Endothelial cell of umbilical vein (primary cell): ENCODE measurements around the gene CHST12. TPM values are rescaled to one million over a fixed set of nuclear protein-coding genes. Genes with fewer than 3 reads are reported as not detected.
"Not testable (repeated sequence)": the region's sequence is repeated elsewhere in the genome, so short reads cannot be mapped to it uniquely, and the experiment has no call there.

Source experiments
- BruUV-seq: library from RNA; stranded (reverse); fragments of 400-500 nt; replicated peaks from 2 replicates; lab custom pipeline; 2021; lab: Mats Ljungman, UMichigan
- CTCF ChIA-PET: fragments of 300-600, 350-600 bp; sonication (Branson Sonifier 250); formaldehyde crosslinking; loops from one replicate; lab custom pipeline; 2021; ENCODE audit warnings: antibody characterized with exemption, inconsistent platforms; lab: Charles Lee
- POLR2A ChIA-PET: fragments of 300-600, 350-600 bp; sonication (Branson Sonifier 250); formaldehyde crosslinking; loops from one replicate; lab custom pipeline; 2021; ENCODE audit warnings: antibody characterized with exemption, inconsistent platforms; lab: Charles Lee
- DNase-seq: peaks from one replicate; pipeline ENCODE4 v3.0.0-alpha.2; 2011; ENCODE audit warnings: low read depth, low spot score
- FAIRE-seq: peaks from 2 replicates; lab custom pipeline; 2011; peaks lifted over from hg19 to GRCh38; lab: Jason Lieb, UNC
- H2AFZ ChIP-seq: 2 replicates; pipeline ENCODE4 v1.6.0; 2012; ENCODE audit warnings: low read depth, low read length, control low read depth, inconsistent platforms
- H3K27ac ChIP-seq: 2 replicates; pipeline ENCODE4 v1.5.1; 2011; ENCODE audit warnings: low read depth, mild to moderate bottlenecking, control low read depth, low read length, moderate library complexity; ENCODE audit not compliant: insufficient read depth
- H3K27me3 ChIP-seq, 2 experiments: 2 replicates each; pipeline versions ENCODE4 v1.6.0 to v1.6.1; 2011; ENCODE audit warnings: low read length in 2 of 2, mixed read lengths in 1 of 2; ENCODE audit not compliant: control insufficient read depth in 2 of 2, insufficient read depth in 2 of 2
- H3K36me3 ChIP-seq, 2 experiments: 2 replicates in 1 of 2; 3 replicates in 1 of 2; pipeline ENCODE4 v1.5.1; 2011; ENCODE audit warnings: low read length in 2 of 2, mild to moderate bottlenecking in 1 of 2, moderate library complexity in 1 of 2; ENCODE audit not compliant: control insufficient read depth in 2 of 2, insufficient read depth in 2 of 2; ENCODE audit errors: extremely low read depth in 1 of 2
- H3K4me1 ChIP-seq: 3 replicates; pipeline ENCODE4 v1.5.1; 2011; ENCODE audit warnings: mild to moderate bottlenecking, low read length; ENCODE audit not compliant: control insufficient read depth, insufficient read depth; ENCODE audit errors: extremely low read depth
- H3K4me2 ChIP-seq: 2 replicates; pipeline ENCODE4 v1.6.1; 2011; ENCODE audit warnings: low read length, control low read depth, mixed read lengths; ENCODE audit not compliant: insufficient read depth
- H3K4me3 ChIP-seq, 3 experiments: fragments of 200-600 bp in 1 of 3; sonication (generic), shearing (Covaris generic) in 1 of 3; replicated peaks in 1 of 3; 2 replicates each; pipeline ENCODE4 v1.5.1; 2011 to 2016; ENCODE audit warnings: control low read depth in 3 of 3, low read length in 3 of 3, mild to moderate bottlenecking in 2 of 3, inconsistent platforms in 1 of 3, low read depth in 1 of 3, moderate library complexity in 1 of 3; ENCODE audit not compliant: insufficient read depth in 1 of 3
- H3K79me2 ChIP-seq: 2 replicates; pipeline ENCODE4 v1.6.0; 2012; ENCODE audit warnings: low read length, inconsistent platforms; ENCODE audit not compliant: control insufficient read depth, insufficient read depth
- H3K9ac ChIP-seq: replicated peaks from 2 replicates; pipeline ENCODE3; 2011; ENCODE audit warnings: low read length, control low read depth; ENCODE audit not compliant: insufficient read depth; ENCODE audit errors: extremely low read depth
- H3K9me1 ChIP-seq: replicated peaks from 3 replicates; pipeline ENCODE4 v1.6.0; 2011; ENCODE audit warnings: mild to moderate bottlenecking, low read length; ENCODE audit not compliant: control insufficient read depth, insufficient read depth; ENCODE audit errors: extremely low read depth
- H3K9me3 ChIP-seq: replicated peaks from 2 replicates; pipeline ENCODE4 v1.5.1; 2012; ENCODE audit warnings: low read length, inconsistent platforms; ENCODE audit not compliant: control insufficient read depth, insufficient read depth
- H4K20me1 ChIP-seq: replicated peaks from 2 replicates; pipeline ENCODE3; 2011; ENCODE audit warnings: mild to moderate bottlenecking, low read length; ENCODE audit not compliant: control insufficient read depth, insufficient read depth; ENCODE audit errors: extremely low read depth
- CTCF ChIP-seq, 2 donors: IDR thresholded peaks; 1 replicate in 1 of 2; 2 replicates in 1 of 2; pipeline ENCODE4 v1.5.1; 2011; ENCODE audit warnings: low read length in 2 of 2, mild to moderate bottlenecking in 2 of 2, moderate library complexity in 2 of 2, control low read depth in 1 of 2, inconsistent platforms in 1 of 2, low read depth in 1 of 2; ENCODE audit not compliant: insufficient read depth in 1 of 2; ENCODE audit errors: extremely low read depth in 1 of 2
- EZH2 ChIP-seq: IDR thresholded peaks from 2 replicates; pipeline ENCODE4 v1.6.1; 2012; ENCODE audit warnings: borderline replicate concordance, low read depth, mild to moderate bottlenecking, moderate library complexity, low read length, inconsistent platforms; ENCODE audit not compliant: severe bottlenecking
- FOS ChIP-seq: IDR thresholded peaks from 2 replicates; pipeline ENCODE4 v1.6.1; 2011; ENCODE audit warnings: mild to moderate bottlenecking, low read length, moderate library complexity, borderline replicate concordance; ENCODE audit not compliant: insufficient read depth
- GATA2 ChIP-seq: IDR thresholded peaks from 2 replicates; pipeline ENCODE4 v1.7.0; 2011; ENCODE audit warnings: low read depth, mild to moderate bottlenecking, moderate library complexity, mixed read lengths, low read length; ENCODE audit not compliant: insufficient read length, insufficient read depth
- JUN ChIP-seq: IDR thresholded peaks from 2 replicates; pipeline ENCODE4 v1.6.1; 2011; ENCODE audit warnings: borderline replicate concordance, low read depth; ENCODE audit not compliant: insufficient read length, insufficient read depth
- MAX ChIP-seq: IDR thresholded peaks from 2 replicates; pipeline ENCODE4 v1.6.1; 2011; ENCODE audit not compliant: insufficient read depth, insufficient read length
- MYC ChIP-seq: IDR thresholded peaks from one replicate; pipeline ENCODE4 v1.6.1; 2011; ENCODE audit warnings: mild to moderate bottlenecking, low read depth, low read length
- POLR2A ChIP-seq: IDR thresholded peaks from 2 replicates; pipeline ENCODE4 v1.6.1; 2012; ENCODE audit warnings: low read depth, mild to moderate bottlenecking, control low read depth, low read length
- POLR2AphosphoS5 ChIP-seq: IDR thresholded peaks from 2 replicates; pipeline ENCODE4 v1.6.1; 2012; ENCODE audit warnings: low read depth, mild to moderate bottlenecking, control low read depth, low read length, moderate library complexity; ENCODE audit not compliant: insufficient read depth
- dilution Hi-C: fragments of 300-500 bp; cut with MboI; formaldehyde crosslinking; loops from one replicate; pipeline ENCODE4 v1.15.0; 2019; ENCODE audit warnings: low sequenced_read_pairs; ENCODE audit not compliant: extremely low pct_ligation_motif_present
- intact Hi-C: fragments of 100-400 bp; cut with micrococcal nuclease; formaldehyde crosslinking; loops from one replicate; pipeline ENCODE4 v1.10.0; 2022
- polyA plus RNA-seq, 4 experiments: library from polyadenylated mRNA; depleted of rRNA in 3 of 4; stranded (reverse) in 3 of 4; unstranded in 1 of 4; fragments of >200 nt; gene quantifications; 2 replicates each; pipeline versions ENCODE4 v1.2.1 to v1.2.3, GENCODE V29; 2011 to 2012; ENCODE audit warnings: missing spikeins in 1 of 4
- total RNA-seq: library from RNA; stranded (reverse); gene quantifications from 2 replicates; pipeline ENCODE4 v1.2.3, GENCODE V29; 2021

Gene CHST12
- total and polyA plus RNA-seq, 2 donors (not counting 3 experiments of a cell fraction or from before 2014, with no cell fraction given): 30.2 to 52.6 TPM

GRCh38 chr7:2388637-2388954 is 14.8 kb upstream of the CHST12 start:
- no peaks in the 10 kb centered on the region for H4K20me1 ChIP-seq
- H3K9ac ChIP-seq: no peak overlapping the region
- no peak overlapping the region for H3K4me3 ChIP-seq
- FAIRE-seq (no peak), DNase-seq (no peak)
- BruUV-seq: no TSS peak
- no peaks in the 10 kb centered on the region for H3K9me1 ChIP-seq
- H3K4me1 ChIP-seq: peaks cover 4% of the 10 kb centered on the region
- TF ChIP-seq POLR2A: no peak
- TF ChIP-seq CTCF (IDR thresholded peaks at IDR 0.05; ENCODE audit: extremely low read depth in 1 of 2, insufficient read depth in 1 of 2, low read depth in 1 of 2, low read length in 2 of 2): no peak
- no peak for TF ChIP-seq MAX
- no peak for TF ChIP-seq JUN
- no peak for TF ChIP-seq POLR2AphosphoS5
- TF ChIP-seq FOS: no peak
- no peak for TF ChIP-seq EZH2
- no peak for TF ChIP-seq GATA2
- TF ChIP-seq MYC: no peak
- H3K9me3 ChIP-seq: no peaks in the 10 kb centered on the region
- H2AFZ ChIP-seq: no peak overlapping the region
- H3K27ac ChIP-seq: no peak overlapping the region
- POLR2A ChIA-PET: no interaction called here
- no peaks in the 10 kb centered on the region for H3K27me3 ChIP-seq
- no peaks in the 10 kb centered on the region for H3K36me3 ChIP-seq
- intact Hi-C loops: loop anchor here (1.0 kb wide), 1 partner anchor 43 kb away; no protein-coding TSS in a partner anchor
- H3K79me2 ChIP-seq: no peaks in the 10 kb centered on the region
- no peak overlapping the region for H3K4me2 ChIP-seq
- dilution Hi-C loops: no loop called here
- CTCF ChIA-PET: no interaction called here

GRCh38 chr7:2390020-2390816 is 13.2 kb upstream of the CHST12 start:
- H3K27ac ChIP-seq, H3K4me1 ChIP-seq, H3K36me3 ChIP-seq, POLR2A ChIA-PET, H3K27me3 ChIP-seq, H3K79me2 ChIP-seq, dilution Hi-C loops, FAIRE-seq, H3K4me2 ChIP-seq, H3K9me3 ChIP-seq, H3K4me3 ChIP-seq, CTCF ChIA-PET, H2AFZ ChIP-seq, DNase-seq, H3K9ac ChIP-seq, H3K9me1 ChIP-seq, BruUV-seq, intact Hi-C loops, H4K20me1 ChIP-seq: not testable (repeated sequence)
